IPS-20b (cell line): ENCODE measurements around the gene RNU4-1.
"Not testable (repeated sequence)": the region's sequence is repeated elsewhere in the genome, so short reads cannot be mapped to it uniquely, and the experiment has no call there.

Experiments
- H3K27ac ChIP-seq: one replicate; pipeline ENCODE4 v1.5.1; 2013; ENCODE audit warnings: low read length
- H3K27me3 ChIP-seq: 2 replicates; pipeline ENCODE4 v1.6.1; 2013; ENCODE audit warnings: mild to moderate bottlenecking, low read length, inconsistent platforms; ENCODE audit not compliant: insufficient read depth
- H3K36me3 ChIP-seq: 2 replicates; pipeline ENCODE4 v1.6.1; 2013; ENCODE audit warnings: low read depth, mild to moderate bottlenecking, inconsistent platforms, low read length, moderate library complexity; ENCODE audit not compliant: insufficient read depth
- H3K4me1 ChIP-seq: 2 replicates; pipeline ENCODE4 v1.6.1; 2013; ENCODE audit warnings: mild to moderate bottlenecking, control low read depth, inconsistent platforms, low read length, moderate library complexity; ENCODE audit not compliant: insufficient read depth
- H3K4me3 ChIP-seq: 2 replicates; pipeline ENCODE4 v1.5.1; 2013; ENCODE audit warnings: mild to moderate bottlenecking, low read length, inconsistent platforms
- H3K9ac ChIP-seq: 2 replicates; pipeline ENCODE4 v1.6.1; 2013; ENCODE audit warnings: low read depth, mild to moderate bottlenecking, inconsistent platforms, low read length, moderate library complexity
- H3K9me3 ChIP-seq: 2 replicates; pipeline ENCODE4 v1.6.1; 2013; ENCODE audit warnings: mild to moderate bottlenecking, low read depth, low read length, inconsistent platforms; ENCODE audit not compliant: insufficient read depth

Gene RNU4-1

GRCh38 chr12:120251364-120252070 lies 41.5 kb downstream of the RNU4-1 start:
- not testable (repeated sequence) for H3K4me1 ChIP-seq, H3K27ac ChIP-seq, H3K27me3 ChIP-seq

DNA sequence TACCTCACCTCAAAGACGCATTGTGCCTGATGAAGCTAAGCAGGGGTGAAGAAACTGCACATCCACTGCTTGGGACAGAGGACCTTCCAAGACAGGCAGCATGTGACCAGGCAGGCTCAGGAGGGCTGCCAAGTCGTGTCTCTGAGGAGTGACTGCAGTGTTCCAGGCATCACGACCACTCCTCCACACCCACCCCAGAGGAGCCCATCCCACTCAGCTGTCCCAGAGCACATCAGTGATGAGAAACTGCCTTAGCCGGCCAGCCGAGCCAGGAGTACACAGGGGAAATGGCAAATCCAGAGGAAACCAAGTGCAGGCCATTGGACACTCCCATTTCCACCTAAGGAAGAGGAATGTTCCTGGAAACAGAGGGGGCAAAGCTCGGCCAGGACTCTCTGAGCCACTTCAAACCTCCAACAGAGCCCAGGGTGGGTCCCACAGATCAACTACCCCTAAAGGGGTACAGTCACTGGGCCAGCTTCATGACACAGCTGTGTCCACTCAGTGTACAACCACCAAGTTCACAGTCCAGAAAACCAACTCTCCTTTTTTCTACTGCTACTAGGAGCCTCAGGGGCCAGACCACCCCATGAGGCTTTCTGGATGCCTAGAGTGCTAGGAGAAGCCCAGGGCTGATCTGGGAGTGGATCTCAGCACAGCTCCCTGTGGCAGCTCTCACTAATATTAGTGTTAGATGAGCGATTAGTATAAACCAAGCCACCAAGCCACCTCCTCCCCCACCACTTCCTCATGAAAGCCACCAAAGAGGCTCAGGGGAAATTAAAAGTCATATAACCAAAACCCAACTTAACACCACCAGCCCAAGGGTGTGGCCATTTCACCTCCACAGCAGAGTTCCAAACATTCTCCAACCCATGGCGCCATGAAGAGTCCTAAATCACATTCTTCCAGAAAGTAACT lies 42.9 kb downstream of the RNU4-1 start:
- Histone ChIP-seq H3K4me1 (peaks cover 9% of the 10 kb centered on the region), H3K27ac (no peak overlapping the region), H3K27me3 (no peaks in the 10 kb centered on the region), H3K36me3 (peaks cover 6% of the 10 kb centered on the region), H3K9me3 (no peaks in the 10 kb centered on the region), H3K9ac (no peak overlapping the region), H3K4me3 (no peak overlapping the region)

More at GRCh38 chr12:120251364-120252070, 41.5 kb downstream of the RNU4-1 start:
- H3K9me3 ChIP-seq, H3K36me3 ChIP-seq, H3K9ac ChIP-seq, H3K4me3 ChIP-seq: not testable (repeated sequence)

DNA sequence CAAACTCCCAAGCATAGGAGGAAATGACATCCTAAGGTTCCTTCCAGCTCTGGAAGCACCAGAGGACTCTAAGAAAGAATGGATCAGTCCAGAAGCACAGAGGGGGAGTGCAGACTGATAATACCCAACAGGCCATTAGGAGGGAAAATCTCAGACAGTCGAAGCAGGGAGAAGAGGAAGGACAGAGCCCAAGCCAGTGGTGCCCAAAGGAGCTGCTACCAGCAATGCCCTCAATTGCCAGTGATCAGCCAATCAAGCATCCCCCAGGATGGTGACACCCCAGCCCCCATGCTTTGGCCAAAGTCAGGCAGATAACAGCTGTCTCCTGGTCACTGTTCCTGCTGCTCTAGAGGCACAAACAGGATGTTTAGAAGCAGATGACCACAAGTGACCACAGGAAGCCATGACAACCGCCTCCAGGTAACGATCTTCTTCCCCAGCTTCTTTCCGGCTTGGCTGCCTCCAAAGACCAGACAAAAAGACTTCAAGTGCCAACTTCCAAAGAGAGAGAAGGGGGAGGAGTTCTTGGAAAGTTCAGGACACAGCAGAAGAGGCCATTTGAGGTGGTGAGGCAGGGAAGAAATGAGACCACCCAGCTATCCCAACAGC lies 43.7 kb downstream of the RNU4-1 start:
- no peak overlapping the region for H3K9ac ChIP-seq
- no peaks in the 10 kb centered on the region for H3K27me3 ChIP-seq
- H3K36me3 ChIP-seq, result peaks cover 6% of the 10 kb centered on the region
- H3K4me3 ChIP-seq, result no peak overlapping the region
- H3K4me1 ChIP-seq, result peaks cover 13% of the 10 kb centered on the region
- no peak overlapping the region for H3K27ac ChIP-seq
- H3K9me3 ChIP-seq, result no peaks in the 10 kb centered on the region

DNA sequence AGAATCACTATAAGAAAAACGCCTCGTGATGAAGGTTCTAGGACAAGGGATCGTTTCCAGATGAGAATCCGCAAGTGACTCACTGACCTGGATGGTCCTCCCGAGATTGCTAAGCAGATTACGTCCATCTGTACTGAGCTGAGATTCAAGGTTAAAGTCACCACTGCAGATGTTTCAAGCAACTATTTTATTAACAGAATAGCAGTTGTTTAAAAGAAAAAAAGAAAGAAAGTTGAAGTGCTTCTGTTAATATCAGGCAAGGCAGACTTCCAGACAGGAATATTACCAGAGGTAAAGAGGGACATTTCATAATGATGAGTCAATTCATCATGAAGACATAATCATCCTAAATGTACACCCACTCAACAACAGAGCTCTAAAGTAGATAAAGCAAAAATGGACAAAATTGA lies 45.4 kb downstream of the RNU4-1 start:
- no peak overlapping the region; the same call in 1 of the 2 replicates for H3K9ac ChIP-seq
- no peaks in the 10 kb centered on the region for H3K9me3 ChIP-seq
- no peak overlapping the region for H3K4me3 ChIP-seq
- no peaks in the 10 kb centered on the region for H3K27me3 ChIP-seq
- no peak overlapping the region for H3K27ac ChIP-seq
- peaks cover 6% of the 10 kb centered on the region for H3K36me3 ChIP-seq
- peaks cover 13% of the 10 kb centered on the region for H3K4me1 ChIP-seq

DNA sequence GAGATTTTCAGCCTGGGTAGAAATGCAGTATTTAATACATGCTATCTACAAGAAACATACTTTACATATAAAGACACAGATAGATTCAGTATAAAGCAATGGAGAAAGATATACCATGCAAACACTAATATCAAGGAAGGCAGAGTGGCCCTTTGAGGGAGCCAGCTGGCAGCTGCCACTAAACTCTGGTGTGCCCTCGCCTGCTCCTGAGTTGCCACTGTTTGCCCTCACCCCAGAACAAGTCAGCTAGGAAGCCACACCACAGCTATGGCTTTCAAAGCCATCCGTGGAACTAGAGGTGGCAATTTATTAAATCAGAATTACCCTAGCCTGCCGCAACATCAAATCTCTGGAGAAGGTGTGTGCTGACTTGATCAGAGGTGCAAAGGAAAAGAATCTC lies 45.9 kb downstream of the RNU4-1 start:
- Histone ChIP-seq H3K4me1 (peaks cover 13% of the 10 kb centered on the region), H3K27ac (no peak overlapping the region), H3K4me3 (no peak overlapping the region), H3K9me3 (no peaks in the 10 kb centered on the region), H3K36me3 (peaks cover 6% of the 10 kb centered on the region), H3K9ac (no peak overlapping the region; the same call in 1 of the 2 replicates), H3K27me3 (no peaks in the 10 kb centered on the region)

DNA sequence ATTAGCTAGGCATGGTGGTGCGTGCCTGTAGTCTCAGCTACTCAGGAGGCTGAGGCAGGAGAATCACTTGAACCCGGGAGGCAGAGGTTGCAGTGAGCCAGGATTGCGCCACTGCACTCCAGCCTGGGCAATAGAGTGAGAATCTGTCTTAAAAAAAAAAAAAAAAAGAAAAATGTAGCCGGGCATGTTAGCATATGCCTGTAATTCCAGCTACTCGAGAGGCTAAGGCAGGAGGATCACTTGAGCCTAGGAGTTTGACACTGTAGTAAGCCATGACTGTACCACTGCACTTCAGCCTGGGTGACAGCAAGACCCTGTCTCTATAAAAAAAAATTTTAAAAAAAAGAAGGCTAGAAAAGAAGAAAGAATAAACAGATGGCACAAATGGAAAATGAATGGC lies 46.3 kb downstream of the RNU4-1 start:
- not testable (repeated sequence) for H3K4me3 ChIP-seq, H3K9ac ChIP-seq, H3K27me3 ChIP-seq, H3K36me3 ChIP-seq, H3K9me3 ChIP-seq, H3K27ac ChIP-seq
- peaks cover 15% of the 10 kb centered on the region for H3K4me1 ChIP-seq
